HG02763 (cell line): ENCODE results near the gene CHPF.

Source experiments
- ATAC-seq: cut with Tn5 transposase; IDR thresholded peaks from one replicate; pipeline ENCODE4 v1.9.1; 2021; ENCODE audit warnings: mild to moderate bottlenecking, moderate library complexity; ENCODE audit not compliant: unreplicated experiment

The CHPF gene

DNA sequence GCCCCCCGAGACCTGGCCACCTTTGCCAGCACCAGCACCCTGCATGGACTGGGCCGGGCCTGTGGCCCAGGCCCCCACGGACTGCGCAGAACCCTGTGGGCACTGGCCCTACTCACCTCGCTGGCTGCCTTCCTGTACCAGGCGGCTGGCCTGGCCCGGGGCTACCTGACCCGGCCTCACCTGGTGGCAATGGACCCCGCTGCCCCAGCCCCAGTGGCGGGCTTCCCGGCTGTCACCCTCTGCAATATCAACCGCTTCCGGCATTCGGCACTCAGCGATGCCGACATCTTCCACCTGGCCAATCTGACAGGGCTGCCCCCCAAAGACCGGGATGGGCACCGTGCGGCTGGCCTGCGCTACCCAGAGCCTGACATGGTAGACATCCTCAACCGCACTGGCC, 28.8 kb downstream of the CHPF start:
- ATAC-seq, result no peak

DNA sequence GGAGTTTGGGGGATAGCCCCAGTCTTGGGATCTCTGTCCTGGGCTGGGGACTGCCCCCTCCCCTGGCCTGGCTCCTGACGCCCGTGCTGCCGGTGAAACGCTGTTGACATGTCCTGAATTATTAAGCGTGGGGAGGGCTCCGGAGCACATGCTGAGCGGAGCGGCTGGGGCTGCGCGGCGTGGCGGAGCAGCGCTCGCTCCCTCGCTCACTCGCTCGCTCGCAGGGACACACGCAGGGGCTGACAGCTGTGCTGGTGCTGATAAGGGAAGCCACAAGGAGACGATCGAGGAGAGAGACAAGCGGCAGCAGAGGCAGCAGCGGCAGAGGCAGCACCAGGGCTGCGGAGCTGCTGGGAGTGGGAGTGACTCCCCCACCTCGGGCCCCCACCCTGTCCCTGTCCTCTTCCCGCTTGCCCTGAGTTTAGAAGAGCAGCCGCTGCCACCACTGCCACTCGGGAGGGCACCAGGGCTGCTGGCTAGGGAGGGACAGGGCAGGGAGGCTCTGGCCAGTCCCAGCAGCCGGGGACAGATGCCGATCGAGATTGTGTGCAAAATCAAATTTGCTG, 29.3 kb downstream of the CHPF start, which contains the start of gene ASIC4:
TSS of gene ASIC4 (plus strand) at position 287 of the 566 bp plus-strand sequence. CDS start at position 530, 243 bp downstream.
- no peak for ATAC-seq

DNA sequence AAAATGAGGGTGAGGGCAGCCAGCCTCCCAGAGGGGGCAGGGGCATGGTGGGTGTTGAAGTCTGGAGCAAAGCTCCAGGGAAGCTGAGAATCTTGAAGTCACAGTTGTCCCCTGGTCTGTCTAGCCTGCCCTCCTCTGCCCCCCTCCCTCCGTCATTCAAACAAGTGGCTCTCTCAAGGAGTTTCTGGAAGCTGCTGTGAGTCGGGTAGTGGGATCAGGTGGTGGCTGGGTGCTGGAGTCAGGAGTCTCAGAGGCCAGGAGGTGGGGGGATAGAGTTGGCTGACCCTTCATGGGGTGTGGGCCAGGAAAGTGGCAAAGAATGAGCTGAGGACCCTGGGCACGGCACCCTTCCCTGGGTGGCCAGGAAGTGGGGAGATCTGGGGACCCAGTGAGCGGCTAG, 29.8 kb downstream of the CHPF start:
- no peak for ATAC-seq

- ATAC-seq, result no peak
Observed at GRCh38 chr2:219512524-219513216, 30.9 kb downstream of the CHPF start.

DNA sequence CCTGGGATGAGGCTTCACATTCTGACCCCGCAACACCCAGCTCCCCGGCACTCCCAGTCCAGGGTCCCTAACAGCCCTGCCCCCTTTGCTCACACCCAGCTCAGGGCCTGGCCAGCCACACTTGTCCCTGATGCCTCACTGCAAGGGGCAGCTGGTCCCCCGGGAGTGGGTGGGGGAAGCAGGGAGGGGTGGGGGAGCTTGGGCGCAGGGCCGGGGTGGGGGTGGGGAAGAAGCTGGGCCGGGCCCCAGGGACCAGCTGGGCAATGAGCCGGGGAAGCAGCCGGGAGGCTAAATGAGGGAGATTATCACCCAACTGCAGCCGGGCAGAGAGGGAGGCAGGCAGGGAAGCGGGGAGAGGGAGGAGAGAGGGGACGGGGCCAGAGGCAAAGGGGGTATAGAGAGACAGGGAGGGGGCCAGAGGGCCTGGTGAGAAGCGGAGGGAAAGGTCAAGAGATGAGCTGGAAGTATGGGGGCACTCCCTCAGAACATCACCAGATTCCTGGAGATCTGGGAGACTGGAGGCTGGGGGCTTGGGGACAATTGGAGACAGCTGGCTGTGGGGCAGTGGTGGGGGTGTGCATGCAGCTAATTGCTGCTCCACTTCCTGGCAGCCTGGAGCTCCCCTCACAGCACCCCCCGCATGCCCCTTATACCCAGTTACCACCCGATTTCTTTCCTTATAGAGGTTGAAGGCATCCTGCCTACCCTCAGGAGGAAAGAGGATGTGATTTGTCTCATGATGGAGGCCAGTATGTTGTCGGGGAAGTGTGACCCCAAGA, 31.9 kb downstream of the CHPF start:
- no peak for ATAC-seq

DNA sequence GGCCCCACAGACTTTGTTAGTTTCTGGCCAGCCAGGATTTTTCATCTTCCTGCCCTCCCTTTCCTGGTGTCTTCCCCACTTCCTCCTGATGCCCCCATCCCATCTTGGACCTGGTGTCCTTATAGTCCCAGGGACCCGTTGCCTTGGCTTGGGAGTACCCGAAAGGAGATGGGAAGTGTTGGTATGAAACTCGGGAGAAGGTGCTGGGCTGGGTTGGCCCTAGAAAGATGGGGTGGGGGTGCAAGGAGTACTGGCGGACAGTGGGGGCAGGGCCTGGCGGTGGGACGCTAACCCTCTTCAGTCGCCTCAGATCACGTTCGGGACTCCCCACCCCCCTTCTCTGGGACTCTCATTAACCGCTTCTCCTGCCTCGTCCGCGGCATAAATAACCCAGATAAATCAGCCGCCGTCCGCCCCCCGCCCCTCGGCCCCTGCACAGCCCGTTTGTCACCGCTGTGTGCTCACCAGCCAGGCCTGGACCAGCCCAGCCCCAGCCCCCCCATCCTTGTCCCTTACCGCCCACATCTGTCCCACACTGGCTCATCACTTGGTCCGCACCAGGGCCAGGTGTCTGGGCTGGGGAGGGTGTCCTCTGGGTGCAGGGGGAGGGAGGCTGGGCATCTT, 33.0 kb downstream of the CHPF start:
- ATAC-seq, result no peak

- no peak for ATAC-seq
Observed at GRCh38 chr2:219509780-219510511, 33.7 kb downstream of the CHPF start.

- no peak for ATAC-seq
Observed at GRCh38 chr2:219508971-219509779, 34.4 kb downstream of the CHPF start.

GRCh38 chr2:219508444-219508734, 35.2 kb downstream of the CHPF start:
- no peak for ATAC-seq

DNA sequence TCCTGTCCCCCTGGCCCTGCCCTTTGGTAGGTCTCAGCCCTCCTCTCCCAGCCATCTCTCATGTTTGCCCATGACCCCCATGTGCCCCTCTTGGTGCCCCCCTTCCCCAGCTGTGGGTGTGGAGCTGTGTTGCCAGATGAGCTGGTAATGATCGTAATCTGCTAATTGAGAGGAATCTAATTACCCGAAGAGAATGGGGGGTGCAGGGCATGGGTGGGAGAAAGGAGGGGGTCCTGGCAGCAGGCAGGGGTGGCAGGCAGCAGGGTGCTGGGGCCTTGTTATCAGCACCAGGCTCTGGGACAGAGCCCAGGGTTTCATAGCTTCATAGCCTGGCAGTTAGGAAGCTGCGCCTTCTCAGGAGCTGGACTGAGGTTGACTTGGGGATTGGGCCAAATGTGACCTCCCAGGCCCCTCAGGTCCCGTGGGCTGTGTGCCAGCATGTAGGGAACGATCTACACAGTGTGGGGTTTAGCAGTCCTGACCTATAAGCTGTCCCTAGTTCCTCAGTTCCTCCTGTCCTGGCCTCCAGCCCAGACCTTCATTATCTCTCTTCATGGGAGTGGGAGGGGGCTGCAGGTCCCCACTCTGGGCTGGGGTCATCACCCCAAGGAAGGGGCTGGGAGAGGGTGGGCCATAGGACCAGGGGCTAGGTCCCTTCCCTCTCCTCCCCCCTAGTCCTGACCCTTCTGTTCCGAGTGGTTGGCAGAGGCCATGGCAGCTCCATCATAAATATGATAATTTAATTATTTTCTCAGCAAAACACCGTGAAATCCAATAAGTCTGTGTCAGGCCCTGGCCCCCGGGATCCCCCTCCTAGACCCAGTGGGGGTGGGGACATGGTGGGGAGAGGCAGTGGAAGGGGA, 35.8 kb downstream of the CHPF start:
- ATAC-seq, result no peak

- ATAC-seq, result no peak
Observed at GRCh38 chr2:219506802-219507526, 36.6 kb downstream of the CHPF start.

- no peak for ATAC-seq
Observed at GRCh38 chr2:219506153-219506801, 37.3 kb downstream of the CHPF start.

- ATAC-seq, result no peak
Observed at GRCh38 chr2:219505585-219505984, 38.0 kb downstream of the CHPF start.

DNA sequence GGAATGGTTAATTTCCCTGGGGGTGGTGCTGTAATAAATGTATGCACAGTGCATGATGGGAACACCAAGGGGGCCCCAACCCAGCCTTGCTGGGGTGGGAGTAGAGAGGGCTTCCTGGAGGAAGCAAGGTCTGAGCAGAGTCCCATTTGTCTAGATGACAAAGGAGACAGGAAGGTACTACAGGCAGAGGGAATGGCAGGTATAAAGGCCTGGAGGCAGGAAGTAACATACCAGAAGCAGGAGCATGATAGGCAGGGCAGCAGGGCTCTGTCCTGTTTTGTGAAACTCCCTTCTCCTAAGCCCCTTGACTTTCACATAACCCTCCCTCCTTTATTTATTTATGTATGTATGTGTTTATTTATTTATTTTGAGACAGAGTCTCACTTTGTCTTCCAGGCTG, 41.0 kb downstream of the CHPF start:
- ATAC-seq, result no peak

DNA sequence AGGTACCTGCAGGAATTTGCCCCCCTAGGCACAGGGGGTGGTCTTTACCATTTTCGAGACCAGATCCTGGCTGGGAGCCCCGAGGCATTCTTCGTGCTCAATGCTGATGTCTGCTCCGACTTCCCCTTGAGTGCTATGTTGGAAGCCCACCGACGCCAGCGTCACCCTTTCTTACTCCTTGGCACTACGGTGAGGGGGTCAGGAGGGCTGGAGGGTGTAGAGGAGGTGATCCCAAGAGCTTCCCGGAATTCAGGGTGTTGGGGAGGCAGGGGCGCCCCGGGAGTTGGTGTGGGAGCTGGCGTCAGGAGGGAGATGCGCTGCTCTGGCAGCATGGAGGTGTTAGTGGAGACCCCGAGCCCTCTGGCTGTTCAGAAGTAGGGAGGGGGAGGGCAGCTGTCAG, 41.8 kb downstream of the CHPF start:
- no peak for ATAC-seq

DNA sequence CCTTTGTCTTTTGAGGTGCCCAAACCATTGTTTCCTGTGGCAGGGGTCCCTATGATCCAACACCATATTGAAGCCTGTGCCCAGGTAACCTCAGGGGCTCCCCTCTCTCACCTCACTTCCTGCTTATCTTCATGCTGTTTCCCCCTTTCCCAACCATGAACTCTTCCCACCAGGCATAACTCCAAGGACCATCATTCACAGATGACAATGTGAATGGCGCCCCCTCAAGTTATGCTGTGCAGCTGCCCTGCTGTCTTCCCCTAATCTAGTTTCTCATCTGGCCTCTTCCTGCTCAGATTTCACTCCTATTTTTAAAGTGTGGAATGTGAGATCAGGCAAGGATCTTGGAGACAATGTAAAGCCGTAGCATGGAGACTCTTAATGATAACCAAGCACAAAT, 43.5 kb downstream of the CHPF start:
- ATAC-seq, result no peak

- no peak for ATAC-seq
Observed at GRCh38 chr2:219499555-219499954, 44.1 kb downstream of the CHPF start.

GRCh38 chr2:219499058-219499307, 44.6 kb downstream of the CHPF start:
- ATAC-seq, result no peak
